Loucy (cell line): ENCODE results near the gene PRR15L.

ENCODE experiments used
- EZH2phosphoT487 ChIP-seq: fragments of 200-600 bp; IDR thresholded peaks from 2 replicates; pipeline ENCODE4 v1.6.1; 2018; ENCODE audit warnings: antibody characterized with exemption, mild to moderate bottlenecking, moderate library complexity, borderline replicate concordance
- TF ChIP-seq, protein P1 (sequence below): fragments of 200-600 bp; sonication (generic); conservative IDR thresholded peaks from 2 replicates; pipeline ENCODE4 v1.5.1; 2014; ENCODE audit warnings: mild to moderate bottlenecking, antibody characterized with exemption, low read length

GRCh38 chr17:47996201-47996600 lies 38.5 kb upstream of the PRR15L start:
- TF ChIP-seq, protein P1, sequence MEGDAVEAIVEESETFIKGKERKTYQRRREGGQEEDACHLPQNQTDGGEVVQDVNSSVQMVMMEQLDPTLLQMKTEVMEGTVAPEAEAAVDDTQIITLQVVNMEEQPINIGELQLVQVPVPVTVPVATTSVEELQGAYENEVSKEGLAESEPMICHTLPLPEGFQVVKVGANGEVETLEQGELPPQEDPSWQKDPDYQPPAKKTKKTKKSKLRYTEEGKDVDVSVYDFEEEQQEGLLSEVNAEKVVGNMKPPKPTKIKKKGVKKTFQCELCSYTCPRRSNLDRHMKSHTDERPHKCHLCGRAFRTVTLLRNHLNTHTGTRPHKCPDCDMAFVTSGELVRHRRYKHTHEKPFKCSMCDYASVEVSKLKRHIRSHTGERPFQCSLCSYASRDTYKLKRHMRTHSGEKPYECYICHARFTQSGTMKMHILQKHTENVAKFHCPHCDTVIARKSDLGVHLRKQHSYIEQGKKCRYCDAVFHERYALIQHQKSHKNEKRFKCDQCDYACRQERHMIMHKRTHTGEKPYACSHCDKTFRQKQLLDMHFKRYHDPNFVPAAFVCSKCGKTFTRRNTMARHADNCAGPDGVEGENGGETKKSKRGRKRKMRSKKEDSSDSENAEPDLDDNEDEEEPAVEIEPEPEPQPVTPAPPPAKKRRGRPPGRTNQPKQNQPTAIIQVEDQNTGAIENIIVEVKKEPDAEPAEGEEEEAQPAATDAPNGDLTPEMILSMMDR = no peak
- no peak for TF ChIP-seq EZH2phosphoT487
